SU-DHL-6 (cell line): ENCODE results near the gene NET1.

Experiments used
- EZH2phosphoT487 ChIP-seq: fragments of 200-600 bp; sonication (generic), shearing (Covaris generic); conservative IDR thresholded peaks from 2 replicates; pipeline ENCODE4 v1.6.1; 2018; ENCODE audit warnings: mild to moderate bottlenecking, antibody characterized with exemption, low read length, moderate library complexity, mixed read lengths
- TF ChIP-seq, protein P1 (sequence below): fragments of 200-600 bp; sonication (generic); IDR thresholded peaks from one replicate; pipeline ENCODE4 v1.5.1; 2017; ENCODE audit warnings: antibody characterized with exemption, mild to moderate bottlenecking, low read length, moderate library complexity; ENCODE audit not compliant: insufficient read depth, poor library complexity, severe bottlenecking

DNA sequence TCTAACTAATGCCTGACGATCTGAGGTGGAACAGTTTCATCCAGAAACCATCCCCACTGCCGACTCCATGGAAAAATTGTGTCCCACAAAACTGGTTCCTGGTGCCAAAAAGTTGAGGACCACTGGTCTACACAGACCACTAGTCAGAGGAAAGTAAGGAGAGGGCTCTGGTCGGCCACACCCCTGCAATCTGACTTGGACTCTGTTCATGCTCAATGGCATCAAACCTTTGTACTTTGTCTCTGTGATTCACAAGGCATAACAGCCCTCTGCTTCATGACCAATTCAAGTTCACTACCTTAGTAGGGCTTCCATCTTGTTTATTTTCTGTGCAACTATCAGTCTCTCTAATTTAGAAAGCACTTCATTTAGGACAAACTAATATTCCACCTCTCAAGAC lies 9.6 kb upstream of the NET1 start:
- TF ChIP-seq, protein P1, sequence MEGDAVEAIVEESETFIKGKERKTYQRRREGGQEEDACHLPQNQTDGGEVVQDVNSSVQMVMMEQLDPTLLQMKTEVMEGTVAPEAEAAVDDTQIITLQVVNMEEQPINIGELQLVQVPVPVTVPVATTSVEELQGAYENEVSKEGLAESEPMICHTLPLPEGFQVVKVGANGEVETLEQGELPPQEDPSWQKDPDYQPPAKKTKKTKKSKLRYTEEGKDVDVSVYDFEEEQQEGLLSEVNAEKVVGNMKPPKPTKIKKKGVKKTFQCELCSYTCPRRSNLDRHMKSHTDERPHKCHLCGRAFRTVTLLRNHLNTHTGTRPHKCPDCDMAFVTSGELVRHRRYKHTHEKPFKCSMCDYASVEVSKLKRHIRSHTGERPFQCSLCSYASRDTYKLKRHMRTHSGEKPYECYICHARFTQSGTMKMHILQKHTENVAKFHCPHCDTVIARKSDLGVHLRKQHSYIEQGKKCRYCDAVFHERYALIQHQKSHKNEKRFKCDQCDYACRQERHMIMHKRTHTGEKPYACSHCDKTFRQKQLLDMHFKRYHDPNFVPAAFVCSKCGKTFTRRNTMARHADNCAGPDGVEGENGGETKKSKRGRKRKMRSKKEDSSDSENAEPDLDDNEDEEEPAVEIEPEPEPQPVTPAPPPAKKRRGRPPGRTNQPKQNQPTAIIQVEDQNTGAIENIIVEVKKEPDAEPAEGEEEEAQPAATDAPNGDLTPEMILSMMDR, result no peak
- TF ChIP-seq EZH2phosphoT487, result no peak
